Thyroid gland (tissue), 4 donors: ENCODE results near the gene CCDC85A. TPM values are rescaled to one million over a fixed set of nuclear protein-coding genes. Genes with fewer than 3 reads are reported as not detected.

Experiments used
- DNase-seq, 2 donors: peaks; one replicate each; pipeline ENCODE4 v3.0.0-alpha.2; 2019
- H3K27ac ChIP-seq, 3 donors: fragments of 200-600 bp; sonication (generic); 1 replicate in 2 of 3; 2 replicates in 1 of 3; pipeline ENCODE4 v1.5.1; 2016 to 2019; ENCODE audit warnings: mild to moderate bottlenecking in 1 of 3, moderate library complexity in 1 of 3
- H3K27me3 ChIP-seq: fragments of 200-600 bp; sonication (generic); one replicate; pipeline ENCODE4 v1.5.1; 2019
- H3K36me3 ChIP-seq, 2 donors: fragments of 200-600 bp; sonication (generic); one replicate each; pipeline ENCODE4 v1.5.1; 2016 to 2019
- H3K4me1 ChIP-seq, 2 donors: fragments of 200-600 bp; sonication (generic); one replicate each; pipeline ENCODE4 v1.5.1; 2017 to 2019
- H3K4me3 ChIP-seq, 3 donors: fragments of 200-600 bp; sonication (generic); replicated peaks in 1 of 3; 1 replicate in 2 of 3; 2 replicates in 1 of 3; pipeline ENCODE4 v1.5.1; 2016; ENCODE audit warnings: mild to moderate bottlenecking in 1 of 3
- H3K9me3 ChIP-seq: fragments of 200-600 bp; sonication (generic); one replicate; pipeline ENCODE4 v1.5.1; 2017
- CTCF ChIP-seq, 6 experiments: fragments of 200-600 bp in 3 of 6; fragments of 450-650 bp in 3 of 6; sonication (generic) in 3 of 6; IDR thresholded peaks; one replicate each; pipeline ENCODE4 v1.5.1; 2016 to 2019; ENCODE audit warnings: antibody characterized with exemption in 6 of 6, mild to moderate bottlenecking in 2 of 6, inconsistent platforms in 1 of 6, moderate library complexity in 1 of 6
- POLR2A ChIP-seq, 2 donors: fragments of 450-650 bp; IDR thresholded peaks; one replicate each; pipeline ENCODE4 v1.6.1; 2017; ENCODE audit warnings: antibody characterized with exemption in 2 of 2, mild to moderate bottlenecking in 2 of 2, moderate library complexity in 1 of 2
- WGBS, 2 donors: methylation state at CpG; one replicate each; pipeline ENCODE4 v1.1.5; 2017; 5-methylcytosine and 5-hydroxymethylcytosine counted together
- intact Hi-C: fragments of 100-400 bp; cut with DNase I; formaldehyde crosslinking; loops from one replicate; pipeline ENCODE4 v1.15.1; 2023
- total RNA-seq, 4 donors: library from RNA; depleted of rRNA; stranded (reverse); fragments of >200 nt; gene quantifications; one replicate each; pipeline ENCODE4 v1.2.3, GENCODE V29; 2016

The CCDC85A gene
- total RNA-seq, 4 donors from 2014 or later, result 24.5 to 36.4 (median 27.6) TPM

DNA sequence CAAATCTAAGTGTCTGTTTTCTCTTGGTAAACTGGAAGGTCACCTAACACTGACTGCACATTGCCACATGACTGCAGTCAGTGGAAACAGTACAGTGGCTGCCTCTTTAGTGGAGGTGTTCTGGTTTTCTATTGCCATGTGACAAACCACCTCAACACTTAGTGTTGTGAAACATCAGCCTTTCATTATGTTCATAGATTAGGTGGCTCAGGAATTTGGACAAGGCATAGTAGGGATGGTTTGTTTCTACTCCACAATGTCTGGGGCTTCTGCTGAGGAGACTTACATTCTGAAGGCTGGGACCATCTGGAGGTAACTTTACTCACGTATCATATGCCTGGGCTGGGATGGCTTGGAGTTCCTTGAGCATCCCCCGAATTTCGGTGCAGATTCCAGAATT, 26.5 kb downstream of the CCDC85A start:
- H3K27me3 ChIP-seq, result no peaks in the 10 kb centered on the region
- peaks cover 0 to 3% of the 10 kb centered on the region in 2 donors for H3K4me1 ChIP-seq
- 95 to 97% methylated on average over 3 of the region's 3 CpGs for WGBS, 2 donors
- no peak overlapping the region for H3K27ac ChIP-seq
- no peak for DNase-seq
- no peaks in the 10 kb centered on the region for H3K9me3 ChIP-seq
- H3K4me3 ChIP-seq, result no peak overlapping the region
- intact Hi-C loops, result no loop called here
- TF ChIP-seq CTCF (IDR thresholded peaks at IDR 0.05), result no peak
- TF ChIP-seq POLR2A (IDR thresholded peaks at IDR 0.05), result no peak
- no peaks in the 10 kb centered on the region for H3K36me3 ChIP-seq

GRCh38 chr2:56211048-56211447, 27.3 kb downstream of the CCDC85A start:
- no peak for DNase-seq
- Histone ChIP-seq H3K4me1 (peaks cover 0 to 3% of the 10 kb centered on the region in 2 donors), H3K4me3 (no peak overlapping the region), H3K27me3 (no peaks in the 10 kb centered on the region), H3K9me3 (no peaks in the 10 kb centered on the region), H3K27ac (no peak overlapping the region), H3K36me3 (no peaks in the 10 kb centered on the region)
- TF ChIP-seq CTCF (IDR thresholded peaks at IDR 0.05) (no peak), POLR2A (IDR thresholded peaks at IDR 0.05) (no peak)
- intact Hi-C loops, result no loop called here

DNA sequence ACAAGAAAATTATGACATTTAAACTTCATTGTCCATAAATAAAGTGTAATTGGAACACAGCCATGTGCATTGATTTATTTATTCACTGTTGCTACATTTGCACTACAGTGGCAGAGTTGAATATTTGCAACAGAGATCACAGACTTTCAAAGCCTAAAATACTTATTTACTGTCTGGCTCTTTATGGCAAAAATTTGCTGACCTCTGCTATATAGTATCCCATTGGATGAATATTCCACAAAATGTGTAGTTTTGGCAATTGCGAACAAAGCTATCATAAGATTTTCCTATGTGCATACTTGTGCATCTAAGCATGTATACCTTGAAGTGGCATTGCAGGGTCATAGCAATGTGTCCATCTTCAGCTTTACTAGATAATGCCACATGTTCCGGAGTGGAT, 32.1 kb downstream of the CCDC85A start:
- H3K36me3 ChIP-seq, result no peaks in the 10 kb centered on the region
- H3K9me3 ChIP-seq, result no peaks in the 10 kb centered on the region
- DNase-seq, result no peak
- H3K4me3 ChIP-seq, result no peak overlapping the region
- H3K27me3 ChIP-seq, result no peaks in the 10 kb centered on the region
- peaks cover 0 to 3% of the 10 kb centered on the region in 2 donors for H3K4me1 ChIP-seq
- intact Hi-C loops, result no loop called here
- TF ChIP-seq CTCF (IDR thresholded peaks at IDR 0.05) (no peak), POLR2A (IDR thresholded peaks at IDR 0.05) (no peak)
- H3K27ac ChIP-seq, result no peak overlapping the region
- WGBS, 2 donors, result 96 to 100% methylated on average over 2 of the region's 2 CpGs

GRCh38 chr2:56217106-56217505, 33.3 kb downstream of the CCDC85A start:
- Histone ChIP-seq H3K9me3 (no peaks in the 10 kb centered on the region), H3K27ac (no peak overlapping the region), H3K4me3 (no peak overlapping the region), H3K4me1 (no peaks in the 10 kb centered on the region), H3K36me3 (no peaks in the 10 kb centered on the region), H3K27me3 (no peaks in the 10 kb centered on the region)
- no peak for TF ChIP-seq CTCF (IDR thresholded peaks at IDR 0.05)
- intact Hi-C loops, result no loop called here
- WGBS, 2 donors, result 90% methylated on average over 1 of the region's 1 CpG
- no peak for DNase-seq

DNA sequence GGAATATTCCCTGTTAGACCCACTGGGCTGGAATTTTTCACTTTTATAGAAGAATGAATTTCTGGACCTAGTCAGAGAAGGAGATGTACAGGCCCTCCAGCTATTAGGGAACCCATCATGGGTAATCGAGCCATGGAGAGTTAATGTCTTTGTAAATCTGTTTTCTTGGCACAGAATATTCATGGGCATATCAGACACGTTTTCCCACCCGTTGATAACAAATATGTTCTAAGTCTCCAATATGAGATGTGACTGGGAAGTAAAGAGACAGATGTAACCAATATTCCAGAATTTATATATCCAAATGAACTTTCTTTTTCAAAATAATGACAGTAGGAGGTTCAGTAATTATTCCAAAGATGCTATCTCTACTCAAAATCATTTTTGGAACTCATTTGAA, 38.7 kb downstream of the CCDC85A start:
- H3K4me3 ChIP-seq, result no peak overlapping the region
- DNase-seq, result no peak
- H3K4me1 ChIP-seq, result no peaks in the 10 kb centered on the region
- H3K36me3 ChIP-seq, result no peaks in the 10 kb centered on the region
- H3K27ac ChIP-seq, result no peak overlapping the region
- no peaks in the 10 kb centered on the region for H3K27me3 ChIP-seq
- intact Hi-C loops, result no loop called here
- TF ChIP-seq POLR2A (IDR thresholded peaks at IDR 0.05), result no peak
- no peak for TF ChIP-seq CTCF (IDR thresholded peaks at IDR 0.05)
- no peaks in the 10 kb centered on the region for H3K9me3 ChIP-seq
- WGBS, 2 donors, result 91 to 95% methylated on average over 3 of the region's 3 CpGs
